DOHH2 (cell line): Measurements from ENCODE around the gene CCDC116.
A peak's percentile ranks its signal among the peaks of the same experiment; 100 is the strongest.

Experiments used
- H3F3A ChIP-seq: fragments of 200-600 bp; sonication (generic), shearing (Covaris generic); 2 replicates; pipeline ENCODE4 v1.6.0; 2016; ENCODE audit warnings: antibody characterized with exemption, mild to moderate bottlenecking; ENCODE audit not compliant: control insufficient read depth, insufficient read depth
- H3K27ac ChIP-seq: fragments of 200-600 bp; sonication (generic); 2 replicates; pipeline ENCODE4 v1.5.1; 2014; ENCODE audit warnings: low read depth, mild to moderate bottlenecking, low read length, moderate library complexity
- H3K27me3 ChIP-seq: fragments of 200-600 bp; sonication (generic); 2 replicates; pipeline ENCODE4 v1.6.1; 2014; ENCODE audit warnings: mild to moderate bottlenecking, low read length, mixed read lengths; ENCODE audit not compliant: control insufficient read depth
- H3K36me3 ChIP-seq: fragments of 200-600 bp; sonication (generic); 2 replicates; pipeline ENCODE4 v1.6.1; 2014; ENCODE audit warnings: mild to moderate bottlenecking, low read length, moderate library complexity, mixed read lengths; ENCODE audit not compliant: control insufficient read depth
- H3K4me1 ChIP-seq: fragments of 200-600 bp; sonication (generic); 2 replicates; pipeline ENCODE4 v1.6.1; 2014; ENCODE audit warnings: mild to moderate bottlenecking, low read length, mixed read lengths; ENCODE audit not compliant: control insufficient read depth
- H3K4me2 ChIP-seq: fragments of 200-600 bp; sonication (generic); 2 replicates; pipeline ENCODE4 v1.6.0; 2014; ENCODE audit warnings: mild to moderate bottlenecking, low read length, moderate library complexity
- H3K4me3 ChIP-seq: fragments of 200-600 bp; sonication (generic); 2 replicates; pipeline ENCODE4 v1.5.1; 2014; ENCODE audit warnings: mild to moderate bottlenecking, low read length, mixed read lengths
- H3K79me2 ChIP-seq: fragments of 200-600 bp; sonication (generic); 2 replicates; pipeline ENCODE4 v1.6.1; 2014; ENCODE audit warnings: mild to moderate bottlenecking, low read length, mixed read lengths; ENCODE audit not compliant: control insufficient read depth
- H3K9me2 ChIP-seq: fragments of 200-600 bp; sonication (generic); replicated peaks from 2 replicates; pipeline ENCODE4 v1.6.1; 2014; ENCODE audit warnings: mild to moderate bottlenecking, low read length, mixed read lengths; ENCODE audit not compliant: control insufficient read depth
- H3K9me3 ChIP-seq: fragments of 200-600 bp; sonication (generic); 2 replicates; pipeline ENCODE4 v1.6.1; 2014; ENCODE audit warnings: antibody characterized with exemption, low read length, mixed read lengths; ENCODE audit not compliant: control insufficient read depth, insufficient read depth
- H4K20me1 ChIP-seq: fragments of 200-600 bp; sonication (generic); 2 replicates; pipeline ENCODE4 v1.6.0; 2014; ENCODE audit warnings: low read depth, mild to moderate bottlenecking, antibody characterized with exemption, low read length, moderate library complexity; ENCODE audit not compliant: control insufficient read depth, insufficient read depth
- EZH2phosphoT487 ChIP-seq: fragments of 200-600 bp; sonication (generic); IDR thresholded peaks from 2 replicates; pipeline ENCODE4 v1.6.1; 2017; ENCODE audit warnings: borderline replicate concordance, mild to moderate bottlenecking, antibody characterized with exemption, low read length, moderate library complexity, mixed read lengths
- TF ChIP-seq, protein P1 (sequence below): fragments of 200-600 bp; sonication (generic); IDR thresholded peaks from one replicate; pipeline ENCODE4 v1.5.1; 2014; ENCODE audit warnings: antibody characterized with exemption, mild to moderate bottlenecking, low read depth, low read length; ENCODE audit not compliant: poor library complexity, severe bottlenecking

Gene CCDC116

DNA sequence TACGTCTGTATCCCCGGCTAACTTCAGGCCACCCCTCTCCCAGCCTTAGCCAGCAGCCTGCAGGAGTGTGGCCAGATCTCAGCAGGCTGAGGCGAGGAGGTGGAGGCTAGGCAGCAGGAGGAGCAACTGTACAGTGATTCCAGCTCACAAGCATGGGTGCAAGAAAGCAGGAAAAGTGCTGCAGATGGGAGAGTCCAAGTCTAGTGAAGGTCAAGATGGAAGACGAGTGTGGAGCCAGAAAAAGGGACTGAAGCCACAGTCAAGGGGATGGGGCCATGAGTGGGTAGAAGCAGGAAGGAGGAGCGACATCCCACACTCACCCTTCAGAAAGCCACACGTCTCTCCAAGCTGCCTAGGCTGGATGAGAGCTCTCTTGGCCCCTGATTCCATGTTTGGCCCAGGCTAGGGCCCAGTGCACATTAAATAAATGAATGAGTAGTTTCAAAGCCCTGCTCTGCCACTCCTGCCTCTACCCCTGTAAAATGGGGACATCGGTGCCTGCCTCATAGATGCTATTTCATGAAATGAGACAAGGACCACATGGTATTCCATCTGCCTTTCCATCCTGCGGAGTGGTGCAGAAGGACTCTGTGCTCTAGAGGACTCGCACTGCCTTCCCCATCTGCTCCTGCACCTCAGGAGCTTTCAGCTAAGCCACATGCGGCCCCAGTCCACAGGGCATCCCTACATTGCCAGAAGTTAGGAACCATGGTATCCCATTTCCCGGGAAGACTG, 5.7 kb upstream of the CCDC116 start:
- H3K4me2 ChIP-seq: peak overlapping the region; percentile 22
- no peak overlapping the region for H3K4me3 ChIP-seq
- H3K79me2 ChIP-seq: peaks cover 79% of the 10 kb centered on the region
- no peaks in the 10 kb centered on the region for H3K9me3 ChIP-seq
- no peaks in the 10 kb centered on the region for H3K9me2 ChIP-seq
- no peaks in the 10 kb centered on the region for H3K27me3 ChIP-seq
- H3K36me3 ChIP-seq: peaks cover 70% of the 10 kb centered on the region
- peaks cover 48% of the 10 kb centered on the region for H3F3A ChIP-seq
- peaks cover 55% of the 10 kb centered on the region for H3K4me1 ChIP-seq
- H4K20me1 ChIP-seq: peaks cover 9% of the 10 kb centered on the region; the same call in 1 of the 2 replicates
- TF ChIP-seq, protein P1, sequence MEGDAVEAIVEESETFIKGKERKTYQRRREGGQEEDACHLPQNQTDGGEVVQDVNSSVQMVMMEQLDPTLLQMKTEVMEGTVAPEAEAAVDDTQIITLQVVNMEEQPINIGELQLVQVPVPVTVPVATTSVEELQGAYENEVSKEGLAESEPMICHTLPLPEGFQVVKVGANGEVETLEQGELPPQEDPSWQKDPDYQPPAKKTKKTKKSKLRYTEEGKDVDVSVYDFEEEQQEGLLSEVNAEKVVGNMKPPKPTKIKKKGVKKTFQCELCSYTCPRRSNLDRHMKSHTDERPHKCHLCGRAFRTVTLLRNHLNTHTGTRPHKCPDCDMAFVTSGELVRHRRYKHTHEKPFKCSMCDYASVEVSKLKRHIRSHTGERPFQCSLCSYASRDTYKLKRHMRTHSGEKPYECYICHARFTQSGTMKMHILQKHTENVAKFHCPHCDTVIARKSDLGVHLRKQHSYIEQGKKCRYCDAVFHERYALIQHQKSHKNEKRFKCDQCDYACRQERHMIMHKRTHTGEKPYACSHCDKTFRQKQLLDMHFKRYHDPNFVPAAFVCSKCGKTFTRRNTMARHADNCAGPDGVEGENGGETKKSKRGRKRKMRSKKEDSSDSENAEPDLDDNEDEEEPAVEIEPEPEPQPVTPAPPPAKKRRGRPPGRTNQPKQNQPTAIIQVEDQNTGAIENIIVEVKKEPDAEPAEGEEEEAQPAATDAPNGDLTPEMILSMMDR: no peak
- TF ChIP-seq EZH2phosphoT487: no peak
- no peak overlapping the region for H3K27ac ChIP-seq

DNA sequence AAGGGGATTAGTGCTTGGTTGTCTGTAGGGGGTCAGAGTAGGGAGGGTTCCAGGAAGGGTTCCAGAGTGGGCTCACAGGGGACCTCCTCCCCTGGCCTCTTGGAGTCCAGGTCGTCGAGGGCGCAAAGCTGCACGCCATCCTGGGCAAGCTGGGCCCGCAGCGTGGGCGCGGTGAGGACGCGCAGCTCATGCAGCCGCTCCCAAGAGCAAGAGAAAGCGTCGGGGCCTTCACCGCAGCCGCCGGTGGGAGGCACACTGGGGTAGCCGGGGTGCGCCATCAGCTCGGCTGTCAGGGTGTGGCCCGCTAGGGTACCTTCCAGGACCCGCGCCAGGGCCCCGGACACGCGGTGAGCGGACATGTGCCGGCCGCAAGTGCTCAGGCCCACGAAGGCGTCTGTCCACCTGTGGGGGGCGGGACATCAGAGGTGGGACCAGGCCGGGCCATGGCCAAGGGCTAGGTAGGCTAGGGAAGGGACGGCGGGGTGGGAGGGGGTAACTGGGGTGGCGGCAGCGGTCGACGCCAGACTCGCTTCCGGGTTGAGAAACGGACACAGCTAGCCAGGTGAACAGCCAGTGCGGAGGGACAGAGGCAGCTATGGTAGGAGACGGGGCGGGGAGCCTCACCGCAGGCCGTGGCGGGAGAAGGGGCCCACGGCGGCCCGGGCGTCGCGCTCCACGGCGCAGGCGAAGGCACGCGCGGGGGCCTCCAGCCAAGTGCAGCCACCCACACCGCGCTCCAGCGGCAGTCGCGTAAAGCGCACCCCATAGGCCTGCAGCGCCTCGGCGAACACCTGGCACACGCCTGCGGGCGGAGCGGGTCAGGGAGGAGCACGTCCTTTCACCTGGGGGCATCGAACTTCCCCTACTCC, 3.9 kb upstream of the CCDC116 start:
- no peaks in the 10 kb centered on the region for H3K27me3 ChIP-seq
- peaks cover 35% of the 10 kb centered on the region for H3F3A ChIP-seq
- no peaks in the 10 kb centered on the region for H3K9me2 ChIP-seq
- H3K9me3 ChIP-seq: no peaks in the 10 kb centered on the region; the same call in 1 of the 2 replicates
- peaks cover 52% of the 10 kb centered on the region for H3K36me3 ChIP-seq
- peak overlapping the region; percentile 92 for H3K4me3 ChIP-seq
- peaks cover 62% of the 10 kb centered on the region for H3K79me2 ChIP-seq
- 0 out of 2 replicates have a peak, but pooled peaks cover 3% of the 10 kb centered on the region for H4K20me1 ChIP-seq
- H3K27ac ChIP-seq: peak overlapping the region; percentile 88
- TF ChIP-seq, protein P1: no peak
- no peak for TF ChIP-seq EZH2phosphoT487
- peaks cover 63% of the 10 kb centered on the region for H3K4me1 ChIP-seq
- H3K4me2 ChIP-seq: peak overlapping the region; percentile 89

DNA sequence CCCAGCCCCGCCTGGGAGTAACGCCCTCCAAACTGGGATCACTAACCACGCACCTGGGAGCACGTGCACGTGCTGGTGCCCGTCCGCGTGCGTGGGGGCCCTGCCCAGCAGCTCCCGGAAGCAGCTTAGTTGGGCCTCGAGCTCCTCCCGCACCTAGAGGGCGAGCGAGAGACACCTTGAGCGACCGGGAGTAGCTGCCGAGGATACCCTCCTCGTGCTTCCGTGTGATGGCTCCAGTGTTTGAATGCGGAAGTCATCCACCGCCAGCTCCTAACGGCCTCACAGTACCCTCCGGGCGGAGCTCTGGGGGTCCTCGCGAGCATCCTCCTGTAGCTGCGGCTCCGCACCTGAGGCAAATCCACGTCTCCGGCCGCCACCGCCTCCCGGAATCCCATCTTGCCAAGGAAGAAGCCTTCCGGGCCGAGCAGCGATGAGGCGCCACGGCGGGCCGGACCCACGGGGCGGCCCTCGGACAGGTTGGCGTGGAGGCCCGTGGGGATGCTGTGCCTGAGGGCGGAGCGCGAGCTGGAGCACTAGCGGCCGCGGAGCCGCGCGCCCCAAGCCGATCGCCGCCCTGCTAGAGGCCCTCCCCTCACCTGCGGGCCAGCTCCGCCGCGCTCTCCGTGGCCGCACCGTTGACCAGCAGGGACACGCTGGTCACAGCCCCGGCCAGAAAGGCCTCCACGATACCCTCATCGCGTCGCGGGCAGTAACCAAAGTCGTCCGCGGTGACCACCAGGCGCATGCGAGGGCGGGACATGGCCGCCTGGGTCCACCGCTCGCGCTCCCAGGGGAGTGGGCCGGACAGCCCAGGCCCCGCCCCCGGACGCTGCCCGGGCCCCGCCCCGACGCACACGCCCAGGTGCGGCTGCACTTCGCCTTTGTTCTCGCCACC, 3.1 kb upstream of the CCDC116 start, which contains the start of gene YDJC:
Gene YDJC (minus strand): TSS at position 768 of the 895 bp plus-strand sequence. CDS start 8 bp downstream, at position 760.
- peaks cover 56% of the 10 kb centered on the region for H3K4me1 ChIP-seq
- peaks cover 27% of the 10 kb centered on the region for H3F3A ChIP-seq
- H3K4me3 ChIP-seq: peak within 1 kb of the TSS; percentile 92
- H3K36me3 ChIP-seq: peaks cover 46% of the 10 kb centered on the region
- peak within 1 kb of the TSS; percentile 89 for H3K4me2 ChIP-seq
- TF ChIP-seq EZH2phosphoT487: no peak
- TF ChIP-seq, protein P1: peak; percentile 78
- 0 out of 2 replicates have a peak, but pooled peaks cover 3% of the 10 kb centered on the region for H4K20me1 ChIP-seq
- peak within 1 kb of the TSS; percentile 88 for H3K27ac ChIP-seq
- peaks cover 53% of the 10 kb centered on the region for H3K79me2 ChIP-seq
- H3K27me3 ChIP-seq: no peaks in the 10 kb centered on the region
- no peaks in the 10 kb centered on the region; the same call in 1 of the 2 replicates for H3K9me3 ChIP-seq
- no peaks in the 10 kb centered on the region for H3K9me2 ChIP-seq
